ENCODE data around the gene ITGB1.
"Not testable (repeated sequence)": the region's sequence is repeated elsewhere in the genome, so short reads cannot be mapped to it uniquely, and the experiment has no call there.

The ITGB1 gene

GRCh38 chr10:32980242-32980557 lies 22.2 kb upstream of the ITGB1 start:
- DNase-seq = no peak

GRCh38 chr10:32979719-32980118 lies 21.7 kb upstream of the ITGB1 start:
- DNase-seq = not testable (repeated sequence)

- DNase-seq = no peak
Observed at GRCh38 chr10:32979041-32979440, 21.0 kb upstream of the ITGB1 start.

GRCh38 chr10:32977846-32978809 lies 20.1 kb upstream of the ITGB1 start:
- not testable (repeated sequence) for DNase-seq

- DNase-seq = no peak
Observed at GRCh38 chr10:32976338-32976737, 18.3 kb upstream of the ITGB1 start.

GRCh38 chr10:32972929-32973328 lies 14.9 kb upstream of the ITGB1 start:
- no peak for DNase-seq

GRCh38 chr10:32972460-32972859 lies 14.4 kb upstream of the ITGB1 start:
- DNase-seq = no peak

- no peak for DNase-seq
Observed at GRCh38 chr10:32971536-32972091, 13.6 kb upstream of the ITGB1 start.

- DNase-seq = no peak
Observed at GRCh38 chr10:32970910-32971309, 12.9 kb upstream of the ITGB1 start.

- DNase-seq = no peak
Observed at GRCh38 chr10:32964270-32964669, 6.2 kb upstream of the ITGB1 start.

- no peak for DNase-seq
Observed at GRCh38 chr10:32963096-32963495, 5.1 kb upstream of the ITGB1 start.

GRCh38 chr10:32962521-32962920 lies 4.5 kb upstream of the ITGB1 start:
- DNase-seq = no peak

GRCh38 chr10:32961895-32962369 lies 3.9 kb upstream of the ITGB1 start:
- DNase-seq = no peak

- DNase-seq = no peak
Observed at GRCh38 chr10:32961343-32961894, 3.4 kb upstream of the ITGB1 start.

GRCh38 chr10:32960022-32960421 lies 2.0 kb upstream of the ITGB1 start:
- no peak for DNase-seq

GRCh38 chr10:32959006-32959920 lies 1.2 kb upstream of the ITGB1 start:
- peak; percentile 50 for DNase-seq

GRCh38 chr10:32957341-32958084 lies 517 bp downstream of the ITGB1 start:
- DNase-seq = peak; percentile 44

- DNase-seq = no peak
Observed at GRCh38 chr10:32956365-32957197, 1.4 kb downstream of the ITGB1 start.

- no peak for DNase-seq
Observed at GRCh38 chr10:32955790-32956189, 2.2 kb downstream of the ITGB1 start.

GRCh38 chr10:32955299-32955772 lies 2.7 kb downstream of the ITGB1 start:
- no peak for DNase-seq
